Testis (tissue), 2 donors: Measurements from ENCODE around the gene MEF2B.

Source experiments
- CTCF ChIP-seq, 3 experiments: fragments of 450-650 bp in 2 of 3; fragments of 200-600 bp in 1 of 3; sonication (generic) in 1 of 3; IDR thresholded peaks; one replicate each; pipeline ENCODE4 v1.5.1; 2016 to 2019; ENCODE audit warnings: antibody characterized with exemption in 3 of 3, mild to moderate bottlenecking in 2 of 3, moderate library complexity in 1 of 3
- POLR2A ChIP-seq: fragments of 450-650 bp; IDR thresholded peaks from one replicate; pipeline ENCODE4 v1.6.1; 2017; ENCODE audit warnings: antibody characterized with exemption, mild to moderate bottlenecking, moderate library complexity

GRCh38 chr19:19146865-19147264, 23.2 kb downstream of the MEF2B start:
- TF ChIP-seq CTCF (IDR thresholded peaks at IDR 0.05) = no peak
- no peak for TF ChIP-seq POLR2A
